NCI-H82 treated with DMSO at 0.1 percent for 48 hours (cell line): ENCODE measurements around the gene LONP2.
A peak's percentile ranks its signal among the peaks of the same experiment; 100 is the strongest.
"Not testable (repeated sequence)": the region's sequence is repeated elsewhere in the genome, so short reads cannot be mapped to it uniquely, and the experiment has no call there.

ENCODE experiments used
- DNase-seq: peaks from one replicate; lab custom pipeline; 2025; ENCODE audit not compliant: unreplicated experiment; lab: John Stamatoyannopoulos, UW

LONP2 gene

DNA sequence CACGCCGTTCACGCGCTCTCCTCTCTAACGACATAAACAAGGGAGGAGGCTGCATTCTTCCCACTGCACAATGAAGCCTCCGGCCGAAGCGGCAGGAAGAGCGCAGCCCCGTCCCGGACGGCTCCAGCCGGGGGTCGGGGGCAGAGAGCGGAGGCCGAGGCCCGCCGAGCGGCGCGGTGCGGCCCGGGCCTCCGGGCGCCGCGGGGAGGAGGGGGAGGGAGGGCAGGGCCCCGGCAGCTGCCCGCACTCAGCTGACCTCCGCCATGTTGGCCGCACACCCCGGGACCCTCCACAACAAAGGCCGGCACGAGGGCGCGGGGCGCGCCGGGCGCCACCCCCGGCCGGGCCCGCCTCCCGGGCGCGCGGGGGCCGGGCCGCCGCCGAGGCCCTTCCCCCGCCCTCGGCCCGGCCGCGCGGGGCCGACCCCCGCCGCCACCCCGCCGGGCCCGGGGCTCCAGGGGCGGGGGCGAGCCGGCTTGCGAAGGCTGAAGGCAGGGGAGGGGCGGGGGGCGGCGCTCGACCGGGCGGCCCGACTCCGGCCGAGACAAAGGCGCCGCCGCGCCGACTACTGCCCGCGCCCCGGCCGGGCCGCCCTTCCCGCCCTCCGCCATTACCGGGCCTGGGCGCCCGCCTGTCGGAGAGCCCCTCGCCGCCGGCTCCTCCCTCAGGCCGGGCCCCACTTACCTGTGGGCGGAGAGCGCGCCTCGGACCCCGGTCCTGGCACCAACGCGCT, 140.6 kb downstream of the LONP2 start:
- no peak for DNase-seq

DNA sequence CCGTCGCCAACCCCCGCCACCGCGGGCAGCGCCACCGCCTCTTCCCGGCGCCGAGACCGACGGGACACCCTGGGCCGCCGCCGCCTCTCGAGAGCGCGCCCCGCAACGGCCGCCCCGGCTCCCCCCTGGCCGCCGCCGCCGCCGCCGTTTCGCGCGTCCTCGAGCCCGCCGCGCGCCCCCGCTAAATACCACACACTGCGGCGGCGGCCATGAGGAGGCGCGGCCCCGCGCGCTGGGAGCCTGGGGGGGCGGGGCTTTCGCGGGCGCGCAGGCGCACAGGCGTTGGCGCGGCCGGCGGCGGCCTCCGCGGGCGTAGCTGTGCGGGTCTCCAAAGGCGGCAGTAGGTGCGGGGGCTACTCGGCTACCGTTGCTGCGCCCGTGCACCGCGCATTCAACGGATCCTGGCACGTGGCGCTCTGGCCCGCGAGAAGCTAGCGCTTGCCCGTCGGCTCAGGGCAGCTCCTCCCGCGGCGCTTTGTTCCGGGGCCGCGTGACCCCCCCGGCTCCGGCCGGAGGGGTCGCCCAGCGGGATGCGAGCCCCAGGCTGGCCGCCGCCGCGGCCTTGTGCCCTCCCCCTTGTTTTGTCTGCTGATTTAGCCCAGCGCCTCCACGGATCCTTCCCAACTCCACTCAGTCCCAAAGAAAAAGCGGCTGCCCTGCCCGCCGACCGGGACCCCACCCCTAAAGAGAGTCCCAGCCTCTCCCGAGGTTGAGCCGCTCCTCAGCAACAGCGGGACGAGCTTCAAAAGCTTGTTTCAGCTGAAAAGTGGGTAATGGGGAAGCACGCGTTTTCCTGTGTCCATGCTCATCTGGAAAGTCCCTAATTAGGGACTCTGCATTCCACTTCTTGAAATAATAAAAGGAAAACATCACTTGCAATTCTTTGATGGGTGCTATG, 141.4 kb downstream of the LONP2 start, which contains the start of gene SIAH1:
SIAH1 (minus strand) TSS at position 161 of the 898 bp plus-strand sequence. CDS start 22,985 bp downstream, outside the sequence.
- peak; percentile 15 for DNase-seq

GRCh38 chr16:48386559-48387312, 142.6 kb downstream of the LONP2 start:
- no peak for DNase-seq

DNA sequence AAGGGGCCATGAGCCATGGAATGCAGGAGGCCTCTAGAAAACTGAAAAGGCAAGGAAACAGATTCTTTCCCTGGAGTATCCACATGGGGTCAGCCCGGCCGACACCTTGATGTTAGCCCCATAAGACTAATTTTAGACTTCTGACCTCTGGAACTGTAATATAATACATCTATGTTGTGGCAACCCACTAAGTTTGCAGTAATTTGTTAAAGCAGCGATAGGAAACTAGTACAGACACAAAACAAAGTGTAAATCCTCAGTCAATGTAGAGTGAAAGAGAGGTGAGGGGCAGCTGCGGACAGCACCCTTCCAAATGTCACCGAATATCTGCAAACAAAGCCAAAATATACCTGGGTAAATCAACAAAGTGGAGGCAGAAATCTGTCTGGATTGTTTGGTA, 148.3 kb downstream of the LONP2 start:
- DNase-seq = no peak

DNA sequence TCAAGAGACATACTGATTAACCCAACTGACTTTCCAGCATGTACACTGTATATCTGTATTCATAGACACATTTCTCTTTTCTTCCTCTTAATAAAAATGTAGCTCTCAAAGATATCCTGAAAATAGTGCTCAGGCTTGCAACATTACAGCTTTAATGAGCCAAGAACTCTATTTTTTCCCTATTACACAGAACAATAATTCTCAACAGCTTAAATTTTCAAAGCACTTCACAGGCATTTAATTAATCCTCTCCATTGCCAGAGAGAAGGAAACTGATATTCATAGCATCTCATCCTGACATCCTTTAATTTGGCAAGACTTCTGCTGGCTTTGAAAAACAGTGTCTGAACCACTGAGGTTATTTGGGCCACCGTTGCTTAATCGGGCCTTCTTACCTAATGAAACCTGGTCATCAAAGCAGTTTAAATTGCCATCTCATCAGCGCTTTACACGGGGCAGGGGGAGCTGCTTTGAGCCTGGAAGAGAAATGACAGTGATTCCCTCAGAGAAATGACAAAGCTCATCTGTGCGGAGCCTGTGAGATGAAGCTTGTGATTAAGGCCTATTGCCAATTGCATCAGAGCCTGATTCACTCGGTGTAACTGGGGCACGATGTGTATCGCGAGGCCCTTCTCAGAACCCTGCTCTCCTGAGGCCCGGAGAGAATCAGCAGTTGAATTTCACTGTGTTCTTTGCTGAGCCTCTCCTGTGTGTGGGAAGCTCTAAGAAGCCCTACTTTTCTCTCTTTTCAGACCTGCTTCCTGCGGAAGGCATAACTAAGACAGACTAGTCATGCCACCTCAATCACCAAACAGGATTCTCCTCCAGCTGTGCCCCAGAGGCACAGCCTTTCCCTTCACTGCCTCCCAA, 149.6 kb downstream of the LONP2 start:
- no peak for DNase-seq

DNA sequence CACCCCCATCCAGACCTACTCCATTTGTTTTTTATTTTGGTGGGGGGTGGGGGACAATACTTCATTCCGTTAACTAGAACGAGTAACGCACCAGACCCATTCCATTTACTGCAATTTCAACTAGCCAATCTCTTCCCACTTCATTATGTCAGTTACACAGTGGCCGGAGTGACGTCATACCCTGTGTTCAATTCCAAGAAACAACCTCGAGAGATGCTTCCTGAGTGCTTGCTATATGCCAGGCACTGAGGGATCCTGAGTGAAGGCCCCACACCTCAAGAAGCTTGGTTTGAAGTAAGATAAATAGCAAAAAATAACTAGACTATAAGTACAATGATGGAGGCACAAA, 150.2 kb downstream of the LONP2 start:
- no peak for DNase-seq

DNA sequence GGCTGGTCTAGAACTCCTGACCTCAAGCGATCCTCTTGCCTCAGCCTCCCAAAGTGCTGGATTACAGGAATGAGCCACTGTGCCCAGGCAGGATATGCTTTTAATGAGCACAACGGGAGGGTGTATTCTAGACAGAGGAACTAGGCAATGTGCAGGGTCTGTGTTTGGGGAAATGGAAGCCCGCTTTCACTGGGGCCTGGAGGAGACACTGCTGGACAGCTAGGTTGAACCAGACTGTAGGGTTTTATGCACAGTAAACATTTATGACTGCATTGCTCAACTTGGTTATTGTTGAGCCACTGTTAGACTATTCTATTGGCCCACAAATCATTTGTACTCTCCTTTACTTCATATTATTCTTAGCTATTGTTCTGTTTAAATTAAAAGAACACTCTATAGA, 151.3 kb downstream of the LONP2 start:
- no peak for DNase-seq

DNA sequence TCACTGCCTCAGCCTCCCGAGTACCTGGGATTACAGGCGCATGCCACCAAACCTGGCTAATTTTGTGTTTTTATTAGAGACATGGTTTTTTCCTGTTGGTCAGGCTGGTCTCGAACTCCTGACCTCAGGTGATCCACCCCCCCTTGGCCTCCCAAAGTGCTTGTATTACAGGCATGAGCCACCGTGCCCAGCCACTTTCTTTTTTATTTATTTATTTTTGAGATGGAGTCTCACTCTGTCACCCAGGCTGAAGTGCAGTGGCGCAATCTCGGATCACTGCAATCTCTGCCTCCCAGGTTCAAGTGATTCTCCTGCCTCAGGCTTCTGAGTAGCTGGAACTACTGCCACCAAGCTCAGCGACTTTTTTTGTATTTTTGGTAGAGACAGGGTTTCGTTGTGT, 158.4 kb downstream of the LONP2 start:
- DNase-seq = not testable (repeated sequence)

- no peak for DNase-seq
Measured at GRCh38 chr16:48405153-48405552, 161.1 kb downstream of the LONP2 start.

DNA sequence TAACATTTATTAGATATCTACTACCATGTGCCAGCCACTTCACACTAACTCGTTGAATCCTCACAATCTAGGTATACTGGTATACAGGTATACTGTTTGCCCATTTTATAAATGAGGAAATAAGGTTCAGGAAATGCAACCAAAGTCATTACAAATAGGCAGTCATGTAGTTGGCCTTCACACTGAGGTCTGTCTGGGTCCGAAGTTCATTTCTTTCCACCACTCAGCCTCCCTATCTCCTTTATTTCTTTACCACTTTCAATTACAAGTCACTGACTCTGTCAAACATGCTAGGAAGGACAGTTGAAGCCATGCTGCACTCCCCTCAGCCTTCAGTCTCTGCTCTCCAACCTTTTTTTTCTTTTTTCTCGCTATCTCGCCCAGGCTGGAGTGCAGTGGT, 161.8 kb downstream of the LONP2 start:
- no peak for DNase-seq
